Effector memory CD4-positive, alpha-beta T cell (primary cell): ENCODE measurements around the gene NCS1.

ENCODE experiments used
- DNase-seq, 3 donors: peaks; one replicate each; pipeline ENCODE4 v3.0.0-alpha.2; 2020
- H3K27ac ChIP-seq: 2 replicates; pipeline ENCODE4 v1.7.0; 2013; ENCODE audit warnings: mild to moderate bottlenecking, low read length, moderate library complexity; ENCODE audit not compliant: insufficient read depth, poor library complexity, severe bottlenecking
- H3K27me3 ChIP-seq: replicated peaks from 2 replicates; pipeline ENCODE4 v1.7.0; 2013; ENCODE audit warnings: mild to moderate bottlenecking, low read length; ENCODE audit not compliant: insufficient read depth, control insufficient read depth, poor library complexity, severe bottlenecking
- H3K36me3 ChIP-seq: 2 replicates; pipeline ENCODE4 v1.7.0; 2013; ENCODE audit warnings: mild to moderate bottlenecking, low read length, moderate library complexity; ENCODE audit not compliant: control insufficient read depth, insufficient read depth
- H3K4me1 ChIP-seq: 2 replicates; pipeline ENCODE4 v1.7.0; 2013; ENCODE audit warnings: low read length, mild to moderate bottlenecking; ENCODE audit not compliant: control insufficient read depth, insufficient read depth, poor library complexity, severe bottlenecking
- H3K4me3 ChIP-seq: 2 replicates; pipeline ENCODE4 v1.7.0; 2013; ENCODE audit warnings: low read length, low read depth, mild to moderate bottlenecking; ENCODE audit not compliant: insufficient read depth, poor library complexity, severe bottlenecking
- H3K9me3 ChIP-seq: 2 replicates; pipeline ENCODE4 v1.7.0; 2013; ENCODE audit warnings: mild to moderate bottlenecking, low read length, moderate library complexity; ENCODE audit not compliant: control insufficient read depth

The NCS1 gene

GRCh38 chr9:130183133-130183762, 11.0 kb downstream of the NCS1 start:
- Histone ChIP-seq H3K9me3 (no peaks in the 10 kb centered on the region), H3K36me3 (no peaks in the 10 kb centered on the region), H3K4me3 (no peak overlapping the region), H3K27ac (no peak overlapping the region), H3K4me1 (no peaks in the 10 kb centered on the region), H3K27me3 (no peaks in the 10 kb centered on the region)
- no peak for DNase-seq

- no peak overlapping the region for H3K4me3 ChIP-seq
- no peaks in the 10 kb centered on the region for H3K36me3 ChIP-seq
- H3K9me3 ChIP-seq = no peaks in the 10 kb centered on the region
- H3K27ac ChIP-seq = no peak overlapping the region
- no peaks in the 10 kb centered on the region for H3K27me3 ChIP-seq
- no peak for DNase-seq
- no peaks in the 10 kb centered on the region for H3K4me1 ChIP-seq
Observed at GRCh38 chr9:130185017-130185416, 12.8 kb downstream of the NCS1 start.

GRCh38 chr9:130185490-130186031, 13.4 kb downstream of the NCS1 start:
- no peaks in the 10 kb centered on the region for H3K4me1 ChIP-seq
- H3K27ac ChIP-seq = no peak overlapping the region

GRCh38 chr9:130186051-130186450, 13.8 kb downstream of the NCS1 start:
- no peaks in the 10 kb centered on the region for H3K27me3 ChIP-seq
- H3K9me3 ChIP-seq = no peaks in the 10 kb centered on the region
- no peak overlapping the region for H3K27ac ChIP-seq
- H3K36me3 ChIP-seq = no peaks in the 10 kb centered on the region
- no peak overlapping the region for H3K4me3 ChIP-seq
- no peaks in the 10 kb centered on the region for H3K4me1 ChIP-seq
- DNase-seq = no peak

More at GRCh38 chr9:130185490-130186031, 13.4 kb downstream of the NCS1 start:
- Histone ChIP-seq H3K9me3 (no peaks in the 10 kb centered on the region), H3K27me3 (no peaks in the 10 kb centered on the region), H3K4me3 (no peak overlapping the region), H3K36me3 (no peaks in the 10 kb centered on the region)
- no peak for DNase-seq

GRCh38 chr9:130186839-130187522, 14.8 kb downstream of the NCS1 start:
- no peaks in the 10 kb centered on the region for H3K9me3 ChIP-seq
- H3K27ac ChIP-seq = no peak overlapping the region
- DNase-seq = no peak
- H3K4me3 ChIP-seq = no peak overlapping the region
- no peaks in the 10 kb centered on the region for H3K36me3 ChIP-seq
- H3K27me3 ChIP-seq = no peaks in the 10 kb centered on the region
- no peaks in the 10 kb centered on the region for H3K4me1 ChIP-seq

GRCh38 chr9:130187523-130187846, 15.3 kb downstream of the NCS1 start:
- Histone ChIP-seq H3K27me3 (no peaks in the 10 kb centered on the region), H3K36me3 (no peaks in the 10 kb centered on the region), H3K4me3 (no peak overlapping the region), H3K4me1 (no peaks in the 10 kb centered on the region), H3K9me3 (no peaks in the 10 kb centered on the region), H3K27ac (no peak overlapping the region)
- no peak for DNase-seq

- H3K36me3 ChIP-seq = no peaks in the 10 kb centered on the region
- H3K4me3 ChIP-seq = no peak overlapping the region
- no peak overlapping the region for H3K27ac ChIP-seq
- no peaks in the 10 kb centered on the region for H3K27me3 ChIP-seq
- no peaks in the 10 kb centered on the region for H3K4me1 ChIP-seq
- no peak for DNase-seq
- H3K9me3 ChIP-seq = no peaks in the 10 kb centered on the region
Observed at GRCh38 chr9:130188860-130189481, 16.8 kb downstream of the NCS1 start.

- no peaks in the 10 kb centered on the region for H3K36me3 ChIP-seq
- H3K4me1 ChIP-seq = no peaks in the 10 kb centered on the region
- no peak for DNase-seq
- no peak overlapping the region for H3K4me3 ChIP-seq
- H3K27ac ChIP-seq = no peak overlapping the region
- H3K27me3 ChIP-seq = no peaks in the 10 kb centered on the region
- H3K9me3 ChIP-seq = no peaks in the 10 kb centered on the region
Observed at GRCh38 chr9:130189840-130190239, 17.6 kb downstream of the NCS1 start.

- no peak overlapping the region for H3K4me3 ChIP-seq
- no peaks in the 10 kb centered on the region for H3K36me3 ChIP-seq
- H3K4me1 ChIP-seq = no peaks in the 10 kb centered on the region
- DNase-seq = no peak
- H3K9me3 ChIP-seq = no peaks in the 10 kb centered on the region
- H3K27me3 ChIP-seq = no peaks in the 10 kb centered on the region
- no peak overlapping the region for H3K27ac ChIP-seq
Observed at GRCh38 chr9:130191068-130191748, 19.0 kb downstream of the NCS1 start.

- Histone ChIP-seq H3K27me3 (no peaks in the 10 kb centered on the region), H3K27ac (no peak overlapping the region), H3K9me3 (no peaks in the 10 kb centered on the region)
Observed at GRCh38 chr9:130191749-130192120, 19.5 kb downstream of the NCS1 start.

More at GRCh38 chr9:130191749-130192120, 19.5 kb downstream of the NCS1 start:
- no peaks in the 10 kb centered on the region for H3K36me3 ChIP-seq
- no peaks in the 10 kb centered on the region for H3K4me1 ChIP-seq
- no peak overlapping the region for H3K4me3 ChIP-seq
- DNase-seq = no peak
